Gastrocnemius medialis (tissue), 4 donors: Measurements from ENCODE around the gene SELENOO.

Experiments
- POLR2A ChIP-seq, 2 donors: fragments of 450-650 bp; IDR thresholded peaks; one replicate each; pipeline ENCODE4 v1.6.1; 2017; ENCODE audit warnings: antibody characterized with exemption in 2 of 2, mild to moderate bottlenecking in 2 of 2, moderate library complexity in 2 of 2
- TF ChIP-seq, protein P1 (sequence below), 5 experiments: fragments of 450-650 bp in 3 of 5; fragments of 200-600 bp in 2 of 5; sonication (generic) in 2 of 5; IDR thresholded peaks in 4 of 5; conservative IDR thresholded peaks in 1 of 5; 1 replicate in 4 of 5; 2 replicates in 1 of 5; pipeline ENCODE4 v1.5.1; 2016 to 2019; ENCODE audit warnings: antibody characterized with exemption in 5 of 5, mild to moderate bottlenecking in 3 of 5, moderate library complexity in 3 of 5

DNA sequence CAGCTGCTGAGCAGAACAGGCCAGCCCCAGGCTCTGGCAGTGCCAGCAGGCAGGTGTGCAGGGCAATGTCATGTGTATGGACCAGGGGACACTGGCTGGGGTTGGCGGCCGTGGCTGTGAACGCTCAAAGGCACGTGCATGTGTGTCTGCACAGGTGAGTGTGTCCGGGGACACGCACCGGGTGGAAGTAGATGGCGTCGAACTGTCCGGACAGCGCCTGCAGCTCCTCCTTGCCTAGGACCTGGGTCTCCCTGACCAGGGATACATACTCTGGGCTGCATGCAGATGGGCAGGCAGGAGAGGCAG is 49.4 kb downstream of the SELENOO start:
- TF ChIP-seq, protein P1, sequence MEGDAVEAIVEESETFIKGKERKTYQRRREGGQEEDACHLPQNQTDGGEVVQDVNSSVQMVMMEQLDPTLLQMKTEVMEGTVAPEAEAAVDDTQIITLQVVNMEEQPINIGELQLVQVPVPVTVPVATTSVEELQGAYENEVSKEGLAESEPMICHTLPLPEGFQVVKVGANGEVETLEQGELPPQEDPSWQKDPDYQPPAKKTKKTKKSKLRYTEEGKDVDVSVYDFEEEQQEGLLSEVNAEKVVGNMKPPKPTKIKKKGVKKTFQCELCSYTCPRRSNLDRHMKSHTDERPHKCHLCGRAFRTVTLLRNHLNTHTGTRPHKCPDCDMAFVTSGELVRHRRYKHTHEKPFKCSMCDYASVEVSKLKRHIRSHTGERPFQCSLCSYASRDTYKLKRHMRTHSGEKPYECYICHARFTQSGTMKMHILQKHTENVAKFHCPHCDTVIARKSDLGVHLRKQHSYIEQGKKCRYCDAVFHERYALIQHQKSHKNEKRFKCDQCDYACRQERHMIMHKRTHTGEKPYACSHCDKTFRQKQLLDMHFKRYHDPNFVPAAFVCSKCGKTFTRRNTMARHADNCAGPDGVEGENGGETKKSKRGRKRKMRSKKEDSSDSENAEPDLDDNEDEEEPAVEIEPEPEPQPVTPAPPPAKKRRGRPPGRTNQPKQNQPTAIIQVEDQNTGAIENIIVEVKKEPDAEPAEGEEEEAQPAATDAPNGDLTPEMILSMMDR (IDR thresholded peaks at IDR 0.05 in 4 of 5, conservative IDR thresholded peaks at IDR 0.05 in 1 of 5): no peak
- no peak for TF ChIP-seq POLR2A (IDR thresholded peaks at IDR 0.05)
